ENCODE measurements around the gene ST6GALNAC2. TPM values are rescaled to one million over a fixed set of nuclear protein-coding genes. Genes with fewer than 3 reads are reported as not detected.
"Not testable (repeated sequence)": the region's sequence is repeated elsewhere in the genome, so short reads cannot be mapped to it uniquely, and the experiment has no call there.

ST6GALNAC2 gene
- total RNA-seq, 1 donor, result 0.81 TPM

DNA sequence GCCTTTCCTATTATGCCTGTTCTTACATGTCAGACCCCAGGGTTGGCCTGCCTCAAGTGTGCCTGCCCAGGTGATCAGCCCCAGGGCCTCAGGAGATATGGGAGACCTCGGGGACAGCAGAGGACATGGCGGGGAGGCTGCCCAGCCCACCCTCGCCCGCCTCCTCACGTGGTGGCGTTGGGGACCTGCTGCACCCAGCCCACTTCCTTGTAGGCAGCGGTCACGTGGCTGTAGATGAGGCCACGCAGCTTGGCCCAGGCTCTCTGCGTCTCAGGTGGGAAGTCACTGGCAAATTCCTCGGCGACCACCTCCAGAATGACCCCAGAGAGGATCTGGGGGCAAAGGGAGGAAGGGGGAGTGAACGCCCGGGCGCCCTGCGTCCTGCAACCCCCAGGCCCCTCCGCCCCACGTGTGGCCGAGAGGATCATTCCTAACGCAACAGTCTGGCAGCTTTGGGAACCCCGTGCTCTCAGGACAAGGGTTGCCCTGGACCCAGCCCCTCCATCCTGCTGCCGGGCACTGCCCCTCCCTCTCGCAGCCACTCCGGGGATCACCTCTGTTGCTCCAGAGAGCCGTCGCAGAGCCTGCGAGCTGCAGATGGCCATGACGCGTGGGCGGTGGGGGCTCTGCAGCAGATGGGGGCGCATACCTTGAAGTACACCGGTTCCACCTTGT, 54.7 kb downstream of the ST6GALNAC2 start:
- no peak for DNase-seq (ENCODE audit: low read depth in 2 of 3, low spot score in 2 of 3)

DNA sequence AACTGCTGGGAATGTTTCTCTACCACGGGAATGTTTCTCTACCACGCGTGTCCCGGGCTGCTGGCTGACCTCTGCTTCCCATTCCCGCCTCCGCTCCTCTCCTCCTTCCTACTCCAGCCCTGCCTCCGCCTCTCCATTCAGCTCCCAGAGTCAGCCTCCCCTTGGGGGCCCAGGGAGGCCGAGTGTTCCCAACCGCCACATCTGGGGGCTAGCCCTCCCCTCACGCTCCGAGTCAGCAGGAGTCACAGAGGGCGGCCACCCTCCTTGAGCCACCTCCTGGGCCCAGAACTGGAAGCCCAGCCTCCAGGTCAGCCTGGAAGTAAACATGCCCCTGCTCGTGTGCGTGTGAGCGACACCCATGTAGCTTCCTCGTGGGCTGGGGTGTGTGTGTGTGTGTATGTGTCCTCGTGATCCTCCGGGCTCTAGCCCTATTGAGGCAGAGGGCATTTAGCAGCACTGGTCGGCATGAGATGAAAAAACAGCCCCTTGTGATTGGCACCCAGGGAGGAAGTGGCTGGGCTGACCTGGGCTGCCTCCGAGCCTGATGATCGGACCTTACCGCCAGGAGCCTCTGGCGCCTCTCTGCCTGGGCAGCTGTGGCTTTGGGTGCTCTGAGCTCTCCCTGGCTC, 55.5 kb downstream of the ST6GALNAC2 start:
- no peak for DNase-seq (ENCODE audit: low read depth in 2 of 3, low spot score in 2 of 3)

DNA sequence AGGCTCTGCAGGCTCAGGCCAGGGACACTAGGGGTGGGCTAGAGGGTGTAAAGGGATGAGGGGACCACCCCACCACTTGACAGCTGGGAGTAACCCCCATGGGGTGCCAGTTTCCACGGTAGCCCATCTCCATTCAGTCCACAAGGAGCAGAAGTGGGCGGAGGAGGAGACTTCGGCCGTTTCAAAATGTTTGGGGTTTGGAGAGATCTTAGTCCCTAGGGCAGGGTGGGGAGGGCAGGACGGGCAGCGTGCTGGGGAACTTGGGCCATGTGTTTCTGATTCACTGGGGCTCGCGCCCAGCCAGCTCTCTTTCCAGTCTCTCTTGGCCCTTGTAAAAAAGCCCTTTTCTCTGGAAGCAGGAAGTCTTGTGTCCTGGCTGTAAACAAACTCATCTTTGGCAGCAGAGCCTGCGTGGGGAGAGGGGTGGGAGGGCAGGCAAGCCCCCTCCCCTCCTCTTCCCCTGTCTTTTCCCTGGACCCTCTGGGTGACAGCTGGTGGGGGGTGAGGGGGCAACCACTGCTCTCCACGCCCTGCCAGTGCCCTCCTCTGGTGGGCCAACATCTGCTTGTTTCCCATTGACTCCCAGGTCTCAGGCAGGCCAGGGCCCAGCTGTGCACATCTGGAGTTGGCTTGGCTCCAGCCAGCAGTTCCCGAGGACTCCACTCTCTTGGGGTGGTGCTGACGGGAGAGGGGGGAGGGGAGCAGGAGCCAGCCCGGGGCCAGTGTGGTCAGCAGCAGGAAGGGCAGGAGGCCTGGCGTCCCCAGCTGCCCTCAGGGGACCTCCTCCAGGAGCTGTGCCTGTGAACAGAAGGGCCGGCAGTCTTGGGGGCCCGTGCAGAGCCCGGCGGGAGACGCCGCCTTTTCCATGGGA, 56.2 kb downstream of the ST6GALNAC2 start:
- DNase-seq (ENCODE audit: low read depth in 2 of 3, low spot score in 2 of 3), result no peak

DNA sequence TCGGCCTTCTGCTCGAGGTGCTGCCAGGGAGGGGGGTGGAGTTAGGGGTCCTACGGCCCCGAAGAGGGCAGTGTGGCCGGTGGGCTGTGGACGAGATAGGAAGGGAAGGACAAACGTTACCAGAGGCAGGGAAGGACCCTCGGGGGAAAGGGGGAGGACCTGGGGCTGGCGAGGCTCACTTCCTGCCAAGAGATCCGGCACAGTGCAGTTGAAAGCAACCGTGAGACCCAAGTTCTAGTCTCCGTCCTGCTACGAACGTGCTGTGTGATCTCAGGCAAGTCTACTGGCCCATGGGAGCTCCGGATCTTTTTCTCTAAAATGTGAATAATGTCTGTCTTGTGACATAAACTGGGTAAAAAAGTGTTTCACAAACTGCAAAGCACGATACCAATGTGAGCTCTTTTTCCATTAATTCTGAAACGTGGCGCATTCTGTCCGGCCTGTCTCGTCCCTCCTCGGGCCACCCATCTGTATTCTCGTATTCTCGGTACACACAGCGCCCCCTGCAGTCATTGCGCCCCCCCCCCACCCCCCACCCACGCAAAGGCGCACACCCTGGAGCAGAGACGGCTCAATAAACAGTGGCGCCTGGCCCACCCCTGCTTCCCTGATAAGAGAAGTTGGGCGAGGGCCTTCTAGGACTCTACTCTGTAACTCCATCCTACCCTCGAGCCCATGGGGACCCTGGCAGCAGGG, 57.0 kb downstream of the ST6GALNAC2 start:
- DNase-seq (ENCODE audit: low read depth in 2 of 3, low spot score in 2 of 3), result peak in 1 of 3 donors; percentile 18

DNA sequence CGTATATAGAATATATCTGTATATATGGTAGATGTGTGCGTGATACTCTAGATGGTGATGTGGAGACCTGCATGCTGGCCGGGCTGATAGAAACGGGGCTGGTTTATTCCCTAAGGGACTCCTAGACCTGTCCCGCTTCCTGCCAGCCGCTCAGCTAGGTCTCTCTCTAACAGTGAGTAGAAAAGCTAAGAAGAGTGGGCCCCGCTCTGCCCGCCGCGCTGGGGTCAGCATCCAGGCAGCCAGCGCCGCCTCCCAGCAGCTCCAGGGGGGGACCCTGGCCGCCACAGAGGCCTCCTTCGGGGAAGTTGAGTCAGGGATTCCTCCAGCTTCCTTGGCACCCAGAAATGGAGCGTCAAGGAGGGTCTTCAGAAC, 57.5 kb downstream of the ST6GALNAC2 start:
- no peak for DNase-seq (ENCODE audit: low read depth in 2 of 3, low spot score in 2 of 3)

DNA sequence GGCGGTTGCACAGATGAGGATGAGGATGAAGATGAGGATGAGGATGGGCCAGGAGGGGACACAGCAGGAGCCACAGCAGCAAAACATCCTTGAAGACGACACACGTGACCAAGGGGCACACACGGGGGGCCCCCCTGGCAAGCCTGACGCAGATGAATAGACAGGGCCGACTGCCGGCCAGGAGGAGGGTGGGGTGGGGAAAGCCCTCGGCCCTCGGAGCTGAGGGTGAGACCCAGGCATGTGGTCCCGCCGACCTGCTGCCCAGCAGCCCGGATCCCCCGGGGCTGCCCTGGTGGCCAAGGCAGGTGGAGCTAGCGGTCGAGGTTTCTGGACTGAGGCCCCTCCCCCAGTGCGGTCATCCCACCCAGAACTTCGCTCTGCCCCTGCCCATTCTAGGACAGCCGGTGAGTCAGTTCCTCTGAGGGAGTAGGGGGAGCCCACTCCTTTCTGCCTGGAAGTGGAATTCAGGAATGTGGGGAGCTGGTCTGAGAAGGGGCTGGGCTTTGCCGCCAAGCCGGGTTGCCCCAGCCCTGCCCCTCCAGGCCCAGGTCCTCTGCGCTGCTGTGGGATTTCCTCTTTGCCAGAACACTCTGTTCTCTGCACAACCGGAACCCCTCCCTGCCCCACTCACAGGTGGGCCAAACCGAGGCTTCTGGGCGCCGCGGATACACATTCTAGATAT, 58.1 kb downstream of the ST6GALNAC2 start:
- DNase-seq (ENCODE audit: low read depth in 2 of 3, low spot score in 2 of 3), result peak in 2 of 3 donors; percentile 52 to 60

DNA sequence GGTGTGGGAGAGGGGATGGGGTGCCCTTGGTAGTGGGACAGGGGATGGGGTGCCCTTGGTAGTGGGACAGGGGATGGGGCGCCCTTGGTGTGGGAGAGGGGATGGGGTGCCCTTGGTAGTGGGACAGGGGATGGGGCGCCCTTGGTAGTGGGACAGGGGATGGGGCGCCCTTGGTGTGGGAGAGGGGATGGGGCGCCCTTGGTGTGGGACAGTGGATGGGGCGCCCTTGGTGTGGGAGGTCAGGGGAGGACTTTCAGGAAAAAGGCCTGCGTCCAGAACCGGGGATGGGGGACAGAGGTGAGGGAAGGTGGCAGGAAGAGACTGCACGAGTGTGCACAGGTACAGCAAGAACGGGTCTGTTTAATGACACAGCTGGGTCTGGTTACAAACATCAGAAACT, 58.6 kb downstream of the ST6GALNAC2 start:
- not testable (repeated sequence) for DNase-seq (ENCODE audit: low read depth in 2 of 3, low spot score in 2 of 3)

DNA sequence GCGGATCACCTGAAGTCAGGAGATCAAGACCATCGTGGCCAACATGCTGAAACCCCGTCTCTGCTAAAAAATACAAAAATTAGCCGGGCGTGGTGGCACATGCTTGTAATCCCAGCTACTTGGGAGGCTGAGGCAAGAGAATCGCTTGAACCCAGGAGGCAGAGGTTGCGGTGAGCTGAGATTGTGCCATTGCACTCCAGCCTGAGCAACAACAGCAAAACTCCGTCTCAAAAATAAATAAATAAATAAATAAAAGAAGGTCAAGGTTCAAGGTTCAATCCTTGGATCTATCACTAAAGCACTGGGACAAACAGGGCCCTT, 60.2 kb downstream of the ST6GALNAC2 start:
- not testable (repeated sequence) for DNase-seq (ENCODE audit: low read depth in 2 of 3, low spot score in 2 of 3)

DNA sequence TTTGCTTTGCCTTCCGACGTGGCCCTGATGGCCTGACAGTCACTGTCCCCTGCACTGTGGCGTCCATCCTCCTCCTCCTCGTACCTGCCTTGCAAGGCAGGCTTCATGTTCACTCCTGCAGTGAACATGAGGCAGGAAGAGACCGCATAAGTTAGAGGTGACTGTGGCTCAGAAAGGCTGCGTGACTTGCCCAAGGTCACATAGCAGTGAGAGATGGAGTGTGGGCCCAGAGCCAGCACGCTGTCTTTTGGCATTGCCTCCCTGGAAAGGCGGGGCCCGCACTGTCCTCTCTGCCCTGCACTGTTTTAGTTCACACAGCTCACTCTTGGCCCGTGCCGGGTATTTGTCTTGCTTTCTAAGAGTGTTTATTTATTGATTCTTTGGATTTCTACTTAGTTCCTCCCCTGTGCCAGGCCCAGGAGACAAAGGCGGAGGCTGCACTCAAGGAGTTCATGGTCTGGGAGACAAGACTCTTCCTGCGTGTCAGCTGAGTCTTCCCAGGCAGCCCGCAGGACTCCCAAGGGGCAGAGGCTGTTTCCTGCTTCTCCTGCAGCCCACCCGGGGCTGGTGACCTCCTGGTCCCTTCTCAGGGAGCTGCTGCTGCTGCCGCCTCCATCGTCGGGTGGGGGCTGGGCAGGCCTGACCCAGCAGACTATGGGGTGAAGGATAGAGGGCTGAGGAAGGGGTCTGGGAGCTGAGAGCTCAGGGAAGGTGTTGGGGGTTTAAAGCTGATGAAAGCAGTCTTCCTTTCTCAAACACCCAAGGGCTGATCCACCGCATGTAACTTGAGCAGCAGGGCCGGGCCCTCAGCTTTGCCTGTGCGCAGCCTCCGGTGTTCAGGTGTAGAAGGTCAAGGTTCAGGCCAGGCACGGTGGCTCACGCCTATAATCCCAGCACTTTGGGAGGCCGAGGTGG, 60.8 kb downstream of the ST6GALNAC2 start:
- DNase-seq (ENCODE audit: low read depth in 2 of 3, low spot score in 2 of 3), result no peak

DNA sequence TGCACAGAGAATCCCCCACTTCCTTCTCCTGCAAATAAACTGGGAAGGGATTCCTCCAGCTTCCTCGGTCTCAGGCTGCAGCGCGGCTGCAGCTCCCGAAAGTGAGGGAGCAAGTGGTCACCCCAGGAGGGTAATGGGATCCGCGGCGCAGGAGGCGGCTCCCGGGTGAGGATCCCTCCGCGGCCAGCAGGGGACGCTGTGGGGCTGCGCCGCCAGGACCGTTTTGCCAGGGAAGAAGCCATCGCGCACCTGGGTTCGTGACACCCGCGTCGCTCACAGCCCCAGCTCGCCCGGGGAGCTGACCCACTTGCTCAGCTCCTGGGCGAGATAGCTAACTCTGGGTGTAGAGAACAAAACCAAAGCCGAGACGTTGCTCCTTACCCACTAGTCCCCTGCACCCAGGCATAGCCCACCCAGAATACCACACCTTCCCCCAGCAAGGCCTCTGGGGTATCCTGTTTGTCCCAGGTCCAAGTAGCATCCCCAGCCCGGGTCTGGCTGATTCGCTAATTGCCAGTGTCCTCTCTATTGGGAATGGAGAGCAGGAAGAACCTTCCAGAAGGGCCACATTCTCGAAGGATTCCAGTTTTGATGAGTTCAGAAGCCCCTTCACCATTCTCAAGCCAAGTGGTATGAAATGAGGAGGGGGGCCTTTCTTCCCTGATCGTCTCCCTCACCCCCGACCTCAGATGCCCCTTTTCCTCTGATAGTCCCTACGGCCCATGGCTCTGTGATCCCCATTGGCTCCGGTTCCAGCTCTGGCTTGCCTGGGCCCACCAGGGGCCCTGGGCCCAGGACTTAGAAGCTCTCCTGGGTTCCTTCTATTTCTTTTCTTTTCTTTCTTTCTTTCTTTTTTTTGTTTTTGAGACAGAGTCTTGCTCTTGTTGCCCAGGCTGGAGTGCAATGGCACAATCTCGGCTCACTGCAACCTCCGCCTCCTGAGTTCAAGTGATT, 62.3 kb downstream of the ST6GALNAC2 start:
- DNase-seq (ENCODE audit: low read depth in 2 of 3, low spot score in 2 of 3), result peak; percentile 65 to 79 (median 70)

DNA sequence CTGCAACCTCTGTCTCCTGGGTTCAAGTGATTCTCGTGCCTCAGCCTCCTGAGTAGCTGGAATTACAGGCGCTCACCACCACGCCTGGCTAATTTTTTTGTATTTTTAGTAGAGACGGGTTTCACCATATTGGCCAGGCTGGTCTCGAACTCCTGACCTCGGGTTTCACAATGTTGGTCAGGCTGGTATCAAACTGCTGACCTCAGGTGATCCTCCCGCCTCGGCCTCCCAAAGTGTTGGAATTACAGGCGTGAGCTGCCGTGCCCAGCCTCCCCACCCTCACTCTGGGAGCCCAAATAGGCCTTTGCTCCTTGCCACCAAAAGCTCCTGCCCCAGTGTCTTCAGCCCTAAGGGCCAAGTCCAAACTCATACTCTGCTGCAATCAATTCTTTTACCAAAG, 64.0 kb downstream of the ST6GALNAC2 start:
- not testable (repeated sequence) for DNase-seq (ENCODE audit: low read depth in 2 of 3, low spot score in 2 of 3)

DNA sequence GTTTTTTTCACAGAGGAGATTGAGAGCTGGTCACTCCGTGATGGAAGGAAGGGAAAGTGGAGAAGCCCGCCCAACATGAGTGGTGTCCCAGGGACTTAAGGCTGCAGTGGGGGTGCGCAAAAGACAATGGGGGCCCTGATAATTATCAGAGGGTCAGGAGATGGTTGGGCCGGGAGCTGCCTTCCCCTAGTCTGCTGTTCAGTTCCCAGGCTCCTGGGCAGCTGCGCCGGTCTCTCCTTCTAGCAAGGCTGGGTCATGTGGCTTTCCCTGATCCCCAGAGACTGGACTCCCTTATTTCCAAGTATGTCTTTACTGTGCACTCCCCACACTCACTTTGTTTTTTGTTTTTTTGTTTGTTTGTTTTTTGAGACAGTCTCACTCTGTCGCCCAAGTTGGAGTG, 64.4 kb downstream of the ST6GALNAC2 start:
- DNase-seq (ENCODE audit: low read depth in 2 of 3, low spot score in 2 of 3), result no peak

DNA sequence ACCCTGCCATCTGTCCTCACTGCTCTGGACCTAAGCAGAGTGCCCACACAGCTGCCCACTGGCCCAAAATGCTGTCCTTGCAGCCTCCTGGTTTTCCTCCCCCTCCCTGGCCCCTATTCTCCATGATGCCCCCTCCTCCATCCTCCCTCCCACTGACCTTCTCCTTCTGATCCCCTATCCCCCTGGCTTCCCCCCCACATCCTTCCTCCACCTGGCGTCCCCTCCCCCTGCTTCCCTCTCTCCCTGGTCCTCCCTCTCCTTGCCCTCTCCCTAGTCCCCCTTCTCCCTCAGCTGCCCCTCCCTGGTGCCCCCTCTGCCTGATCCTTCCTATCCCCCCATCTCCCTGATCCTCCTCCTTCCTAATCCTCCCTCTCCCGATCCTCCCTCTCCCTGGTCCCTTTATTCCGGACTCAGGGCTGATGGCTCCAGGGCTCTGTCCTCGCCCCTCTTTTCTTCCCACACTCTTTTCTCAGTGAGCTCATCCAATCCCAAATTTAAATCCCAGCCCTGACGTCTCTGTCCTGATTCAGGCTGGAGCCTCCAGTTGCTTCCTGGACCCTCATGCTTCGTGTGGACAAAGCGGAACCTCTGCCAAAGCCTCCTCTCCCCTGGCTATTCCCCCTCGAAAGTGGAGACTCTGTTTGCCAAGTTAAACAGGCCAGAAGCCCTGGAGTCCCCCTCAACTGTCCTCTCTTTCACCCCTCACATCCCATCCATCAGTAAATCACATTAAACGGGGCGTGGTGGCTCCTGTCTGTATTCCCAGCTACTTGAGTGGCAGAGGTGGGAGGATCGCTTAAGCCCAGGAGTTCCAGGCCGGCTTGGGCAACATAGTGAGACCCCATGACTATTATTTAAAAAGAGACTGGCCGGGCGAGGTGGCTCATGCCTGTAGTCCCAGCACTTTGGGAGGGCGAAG, 66.4 kb downstream of the ST6GALNAC2 start:
- DNase-seq (ENCODE audit: low read depth in 2 of 3, low spot score in 2 of 3), result no peak

DNA sequence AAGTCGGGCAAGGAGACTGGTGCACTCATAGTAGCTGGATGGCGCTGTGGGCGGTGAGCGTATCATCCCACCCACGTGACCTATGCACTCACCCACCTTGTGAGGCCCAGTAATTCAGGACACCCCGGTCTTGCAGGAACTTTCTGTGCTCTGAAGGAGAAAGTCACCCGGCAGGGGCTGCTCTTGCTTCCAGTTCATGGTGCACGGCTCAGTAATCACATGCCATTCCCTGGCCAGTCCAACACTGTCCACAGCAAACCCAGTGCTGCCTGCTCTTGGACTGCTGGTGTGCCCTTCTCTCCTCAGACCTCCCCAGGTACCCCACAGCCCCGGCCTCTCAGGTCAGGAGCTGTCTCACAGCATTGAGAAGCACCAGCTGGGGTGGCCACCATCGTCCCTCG, 68.0 kb downstream of the ST6GALNAC2 start:
- no peak for DNase-seq (ENCODE audit: low read depth in 2 of 3, low spot score in 2 of 3)
